HG03442 (cell line): ENCODE measurements around the gene ELOVL5.
"Not testable (repeated sequence)": the region's sequence is repeated elsewhere in the genome, so short reads cannot be mapped to it uniquely, and the experiment has no call there.

Experiments
- ATAC-seq: cut with Tn5 transposase; IDR thresholded peaks from one replicate; pipeline ENCODE4 v1.9.1; 2021; ENCODE audit warnings: mild to moderate bottlenecking, moderate library complexity; ENCODE audit not compliant: unreplicated experiment

ELOVL5 gene

GRCh38 chr6:53306819-53307347 lies 41.9 kb downstream of the ELOVL5 start:
- peak; percentile 74 for ATAC-seq

GRCh38 chr6:53306217-53306616 lies 42.5 kb downstream of the ELOVL5 start:
- not testable (repeated sequence) for ATAC-seq

- ATAC-seq, result not testable (repeated sequence)
These were observed 43.2 kb downstream of the ELOVL5 start for GRCh38 chr6:53305506-53306005.

GRCh38 chr6:53304953-53305352 lies 43.8 kb downstream of the ELOVL5 start:
- ATAC-seq, result not testable (repeated sequence)

- no peak for ATAC-seq
These were observed 45.9 kb downstream of the ELOVL5 start for GRCh38 chr6:53302678-53303360.

- ATAC-seq, result no peak
These were observed 46.8 kb downstream of the ELOVL5 start for GRCh38 chr6:53301801-53302537.

GRCh38 chr6:53300656-53301551 lies 47.8 kb downstream of the ELOVL5 start:
- peak; percentile 46 for ATAC-seq

GRCh38 chr6:53299331-53300005 lies 49.3 kb downstream of the ELOVL5 start:
- no peak for ATAC-seq

- ATAC-seq, result no peak
These were observed 51.7 kb downstream of the ELOVL5 start for GRCh38 chr6:53297004-53297403.

- no peak for ATAC-seq
These were observed 53.6 kb downstream of the ELOVL5 start for GRCh38 chr6:53295176-53295575.

- ATAC-seq, result no peak
These were observed 54.1 kb downstream of the ELOVL5 start for GRCh38 chr6:53294611-53295010.

- no peak for ATAC-seq
These were observed 54.7 kb downstream of the ELOVL5 start for GRCh38 chr6:53294095-53294494.

- ATAC-seq, result no peak
These were observed 55.1 kb downstream of the ELOVL5 start for GRCh38 chr6:53293691-53294090.

GRCh38 chr6:53290537-53291510 lies 57.9 kb downstream of the ELOVL5 start:
- ATAC-seq, result no peak

GRCh38 chr6:53287336-53288225 lies 61.2 kb downstream of the ELOVL5 start:
- no peak for ATAC-seq

GRCh38 chr6:53284901-53285300 lies 63.8 kb downstream of the ELOVL5 start:
- peak; percentile 56 for ATAC-seq

GRCh38 chr6:53282741-53283140 lies 66.0 kb downstream of the ELOVL5 start:
- ATAC-seq, result no peak

GRCh38 chr6:53282234-53282633 lies 66.5 kb downstream of the ELOVL5 start:
- ATAC-seq, result no peak
